Epithelial cell of proximal tubule (primary cell): ENCODE measurements around the gene WDR49. TPM values are rescaled to one million over a fixed set of nuclear protein-coding genes. Genes with fewer than 3 reads are reported as not detected.

ENCODE experiments used
- DNase-seq: peaks from one replicate; pipeline ENCODE4 v3.0.0-alpha.2; 2011; ENCODE audit warnings: low read depth
- H3K4me3 ChIP-seq: 2 replicates; pipeline ENCODE4 v1.5.1; 2011; ENCODE audit warnings: low read depth, mild to moderate bottlenecking, low read length
- CTCF ChIP-seq: conservative IDR thresholded peaks from 2 replicates; pipeline ENCODE4 v1.5.1; 2012; ENCODE audit warnings: low read depth, mild to moderate bottlenecking, low read length
- total RNA-seq: library from RNA; depleted of rRNA; stranded (reverse); fragments of >200 nt; gene quantifications from 2 replicates; pipeline ENCODE4 v1.2.3, GENCODE V29; 2015

Gene WDR49
- total RNA-seq, 1 donor from 2014 or later, result not detected

DNA sequence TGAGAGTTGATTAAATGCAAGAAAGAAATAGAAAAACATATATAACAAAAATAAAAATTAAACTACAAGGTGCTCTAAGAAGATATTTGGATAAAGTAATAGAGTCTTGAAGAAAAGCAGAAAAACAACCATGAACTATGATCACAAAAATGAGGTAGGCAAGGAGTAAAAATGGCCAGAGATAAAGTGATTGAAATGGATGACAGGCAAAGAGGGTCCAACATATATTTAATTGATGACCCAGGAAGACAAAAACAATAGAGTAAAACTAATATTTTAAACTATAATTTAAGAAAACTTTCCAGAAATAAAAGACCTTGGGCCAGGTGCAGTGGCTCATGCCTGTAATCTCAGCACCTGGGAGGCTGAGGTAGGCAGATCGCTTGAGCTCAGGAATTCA, 22.1 kb upstream of the WDR49 start:
- no peak for TF ChIP-seq CTCF
- H3K4me3 ChIP-seq, result no peak overlapping the region
- no peak for DNase-seq

DNA sequence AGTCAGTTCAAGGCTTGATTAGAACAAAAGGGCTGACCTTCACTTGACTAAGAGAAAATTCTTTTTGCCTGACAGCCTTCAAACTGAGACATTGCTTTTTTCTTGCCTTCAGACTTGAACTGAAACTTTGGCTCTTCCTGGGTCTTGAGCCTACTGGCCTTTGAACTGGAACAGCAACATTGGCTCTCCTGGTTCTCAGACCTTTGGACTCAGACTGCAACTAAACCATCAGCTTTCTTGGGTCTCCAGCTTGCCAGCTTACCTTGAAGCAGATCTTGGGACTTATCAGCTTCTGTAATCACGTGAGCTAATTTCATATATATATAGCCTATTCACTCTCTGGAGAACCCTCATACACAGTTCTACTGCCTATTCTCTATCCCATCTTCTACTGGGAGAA, 19.5 kb upstream of the WDR49 start:
- no peak for DNase-seq
- no peak overlapping the region for H3K4me3 ChIP-seq
- TF ChIP-seq CTCF, result no peak

DNA sequence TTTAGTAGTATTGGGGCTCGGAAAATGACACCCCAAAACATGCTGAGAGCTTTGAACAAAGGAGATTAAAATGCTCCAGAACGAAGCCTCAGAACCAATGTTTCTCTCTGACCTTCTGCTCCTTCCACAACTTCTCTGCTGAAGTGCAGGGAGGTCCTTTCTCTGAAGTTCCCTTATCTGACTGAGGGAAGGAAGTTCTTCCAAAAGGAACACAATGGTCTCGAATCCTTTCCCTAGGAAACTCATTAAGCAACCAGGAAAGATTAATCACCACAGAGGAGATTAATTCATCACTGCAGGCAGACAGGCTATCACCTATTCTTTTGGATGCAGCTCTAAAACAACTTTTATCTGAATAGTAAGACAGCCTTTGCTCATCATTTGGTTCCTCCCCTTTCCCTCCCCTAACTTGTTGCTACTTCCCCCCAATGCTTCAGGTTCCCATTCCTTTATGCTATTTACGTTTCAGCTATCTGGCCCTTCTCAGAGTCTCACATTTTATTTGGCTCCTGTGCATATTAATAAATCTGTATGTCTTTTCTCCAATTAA, 18.2 kb upstream of the WDR49 start:
- TF ChIP-seq CTCF, result no peak
- no peak overlapping the region for H3K4me3 ChIP-seq
- DNase-seq, result no peak

GRCh38 chr3:167669699-167670098, 16.0 kb upstream of the WDR49 start:
- DNase-seq, result no peak
- TF ChIP-seq CTCF, result no peak
- no peak overlapping the region for H3K4me3 ChIP-seq

- H3K4me3 ChIP-seq, result no peak overlapping the region
- no peak for TF ChIP-seq CTCF
- DNase-seq, result no peak
Observed at GRCh38 chr3:167668651-167669050, 14.9 kb upstream of the WDR49 start.

DNA sequence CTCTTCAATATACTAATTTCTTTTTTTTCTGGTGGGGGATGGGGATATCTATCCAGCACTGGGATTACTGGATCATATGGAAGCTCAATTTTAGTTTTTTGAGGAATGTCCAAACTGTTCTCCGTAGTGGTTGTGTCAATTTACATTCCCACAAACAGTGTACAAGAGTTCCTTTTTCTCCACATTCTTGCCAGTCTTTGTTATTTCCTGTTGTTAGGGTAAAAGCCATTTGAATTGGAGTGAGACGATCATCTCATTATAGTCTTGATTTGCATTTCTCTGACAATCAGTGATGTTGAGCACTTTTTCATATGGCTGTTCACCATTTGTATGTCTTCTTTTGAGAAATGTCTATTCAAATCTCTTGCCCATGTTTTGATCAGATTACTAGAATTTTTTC, 12.8 kb upstream of the WDR49 start:
- no peak for TF ChIP-seq CTCF
- no peak for DNase-seq
- no peak overlapping the region for H3K4me3 ChIP-seq

DNA sequence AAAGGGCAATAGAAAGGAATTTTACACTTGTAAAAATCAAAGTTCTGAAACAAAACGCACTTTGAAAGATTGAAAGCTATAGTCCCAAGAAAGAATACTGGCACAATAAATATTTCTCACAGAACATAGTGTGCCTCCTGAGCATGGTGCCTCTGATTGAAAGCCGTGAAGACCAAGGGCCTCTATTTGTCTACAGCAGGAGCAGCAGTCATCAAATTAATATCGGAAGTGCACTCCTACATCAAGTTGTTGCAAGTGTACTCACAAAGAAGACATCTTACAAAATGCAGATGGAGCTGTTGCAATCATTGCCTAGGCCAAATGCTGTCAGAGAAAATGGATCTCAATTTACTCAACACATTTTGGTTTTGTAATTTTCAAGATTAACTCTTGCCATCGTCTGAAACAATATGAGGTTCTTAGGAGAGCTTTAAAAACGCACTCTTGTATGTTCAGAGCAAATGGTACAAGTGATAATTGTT, 9.2 kb upstream of the WDR49 start:
- no peak for TF ChIP-seq CTCF
- no peak for DNase-seq
- no peak overlapping the region for H3K4me3 ChIP-seq
